Cardiac muscle cell (in vitro differentiated cells and primary cell): ENCODE measurements around the gene IPO9. TPM values are rescaled to one million over a fixed set of nuclear protein-coding genes. Genes with fewer than 3 reads are reported as not detected.

Experiments used
- DNase-seq, 2 donors: peaks; one replicate each; pipeline versions ENCODE4 v3.0.0 to v3.0.0-alpha.2; 2010 to 2017; ENCODE audit warnings: low read depth in 1 of 2, low spot score in 1 of 2
- H3K27ac ChIP-seq: fragments of 200-600 bp; sonication (generic); 2 replicates; pipeline ENCODE4 v1.5.1; 2016
- H3K27me3 ChIP-seq: fragments of 200-600 bp; sonication (generic); 2 replicates; pipeline ENCODE4 v1.6.0; 2016; ENCODE audit warnings: control low read depth
- H3K36me3 ChIP-seq: fragments of 200-600 bp; sonication (generic); 2 replicates; pipeline ENCODE4 v1.5.1; 2016; ENCODE audit warnings: control low read depth
- H3K4me1 ChIP-seq: fragments of 200-600 bp; sonication (generic); 2 replicates; pipeline ENCODE4 v1.8.1; 2017; ENCODE audit warnings: low read depth, mild to moderate bottlenecking, mixed run types
- H3K4me3 ChIP-seq: fragments of 200-600 bp; sonication (generic); 2 replicates; pipeline ENCODE4 v1.5.1; 2016; ENCODE audit warnings: mild to moderate bottlenecking
- H3K9me3 ChIP-seq: fragments of 200-600 bp; sonication (generic); 2 replicates; pipeline ENCODE4 v1.5.1; 2017; ENCODE audit warnings: low read depth, mild to moderate bottlenecking, control low read depth
- CTCF ChIP-seq: IDR thresholded peaks from 2 replicates; pipeline ENCODE4 v1.5.1; 2012; ENCODE audit warnings: low read depth, mild to moderate bottlenecking, low read length
- polyA plus RNA-seq: library from polyadenylated mRNA; unstranded; fragments of >200 nt; fragmentation: Nextera tagmentation; extraction: Ambion mirVana; gene quantifications from 2 replicates; pipeline ENCODE4 v1.2.1, GENCODE V29; 2016
- total RNA-seq: library from RNA; depleted of rRNA; stranded (reverse); fragments of >200 nt; gene quantifications from 2 replicates; pipeline ENCODE4 v1.2.3, GENCODE V29; 2016

IPO9 gene
- total and polyA plus RNA-seq, 2 experiments from 2014 or later: 36.9 to 61.7 TPM

GRCh38 chr1:201790261-201790660, 38.7 kb upstream of the IPO9 start:
- DNase-seq: peak in 1 of 2 donors; percentile 63
- Histone ChIP-seq H3K4me1 (no peaks in the 10 kb centered on the region), H3K27me3 (no peaks in the 10 kb centered on the region), H3K36me3 (peaks cover 91% of the 10 kb centered on the region), H3K9me3 (no peaks in the 10 kb centered on the region), H3K4me3 (no peak overlapping the region), H3K27ac (peak overlapping the region; percentile 86)
- no peak for TF ChIP-seq CTCF

GRCh38 chr1:201791051-201791778, 37.7 kb upstream of the IPO9 start:
- DNase-seq: peak in 1 of 2 donors; percentile 65
- no peak for TF ChIP-seq CTCF
- H3K27me3 ChIP-seq: no peaks in the 10 kb centered on the region
- no peaks in the 10 kb centered on the region for H3K4me1 ChIP-seq
- H3K36me3 ChIP-seq: peaks cover 94% of the 10 kb centered on the region
- no peak overlapping the region for H3K4me3 ChIP-seq
- no peaks in the 10 kb centered on the region for H3K9me3 ChIP-seq
- peak overlapping the region; percentile 86 for H3K27ac ChIP-seq

GRCh38 chr1:201791779-201792173, 37.2 kb upstream of the IPO9 start:
- peak in 1 of 2 donors; percentile 85 for DNase-seq
- TF ChIP-seq CTCF: no peak
- no peaks in the 10 kb centered on the region for H3K4me1 ChIP-seq
- no peaks in the 10 kb centered on the region for H3K27me3 ChIP-seq
- H3K9me3 ChIP-seq: no peaks in the 10 kb centered on the region
- peaks cover 94% of the 10 kb centered on the region for H3K36me3 ChIP-seq
- peak overlapping the region; percentile 86 for H3K27ac ChIP-seq
- H3K4me3 ChIP-seq: no peak overlapping the region

GRCh38 chr1:201792534-201793305, 36.2 kb upstream of the IPO9 start:
- no peak overlapping the region for H3K4me3 ChIP-seq
- H3K9me3 ChIP-seq: no peaks in the 10 kb centered on the region
- H3K36me3 ChIP-seq: peaks cover 94% of the 10 kb centered on the region
- no peaks in the 10 kb centered on the region for H3K27me3 ChIP-seq
- no peaks in the 10 kb centered on the region for H3K4me1 ChIP-seq
- DNase-seq: peak; percentile 88 to 93
- TF ChIP-seq CTCF: peak; percentile 97
- peak overlapping the region; percentile 86 for H3K27ac ChIP-seq

- peaks cover 93% of the 10 kb centered on the region for H3K36me3 ChIP-seq
Measured at GRCh38 chr1:201793306-201793925, 35.5 kb upstream of the IPO9 start.

More at GRCh38 chr1:201793306-201793925, 35.5 kb upstream of the IPO9 start:
- Histone ChIP-seq H3K27ac (peak overlapping the region; percentile 15), H3K27me3 (no peaks in the 10 kb centered on the region), H3K4me3 (no peak overlapping the region), H3K4me1 (no peaks in the 10 kb centered on the region), H3K9me3 (no peaks in the 10 kb centered on the region)
- DNase-seq: no peak
- no peak for TF ChIP-seq CTCF
